Smooth muscle cell (in vitro differentiated cells): ENCODE data around the gene FZR1. TPM values are rescaled to one million over a fixed set of nuclear protein-coding genes. Genes with fewer than 3 reads are reported as not detected.

ENCODE experiments used
- DNase-seq: peaks from one replicate; lab custom pipeline; 2025; ENCODE audit not compliant: unreplicated experiment; lab: John Stamatoyannopoulos, UW
- H2AFZ ChIP-seq: fragments of 200-600 bp; sonication (generic); 2 replicates; pipeline ENCODE4 v1.6.0; 2016; ENCODE audit warnings: antibody characterized with exemption, low read depth, mild to moderate bottlenecking
- H3F3A ChIP-seq: fragments of 200-600 bp; sonication (generic); 2 replicates; pipeline ENCODE4 v1.6.0; 2017; ENCODE audit warnings: antibody characterized with exemption, low read depth
- H3K27ac ChIP-seq: fragments of 200-600 bp; sonication (generic); 2 replicates; pipeline ENCODE4 v1.5.1; 2016; ENCODE audit warnings: low read depth, mild to moderate bottlenecking
- H3K27me3 ChIP-seq: fragments of 200-600 bp; sonication (generic); 2 replicates; pipeline ENCODE4 v1.6.1; 2016; ENCODE audit warnings: low read depth, mild to moderate bottlenecking
- H3K36me3 ChIP-seq: fragments of 200-600 bp; sonication (generic); 2 replicates; pipeline ENCODE4 v1.5.1; 2016; ENCODE audit warnings: low read depth
- H3K4me1 ChIP-seq: fragments of 200-600 bp; sonication (generic); 2 replicates; pipeline ENCODE4 v1.5.1; 2016; ENCODE audit warnings: low read depth
- H3K4me2 ChIP-seq: fragments of 200-600 bp; sonication (generic); 2 replicates; pipeline ENCODE4 v1.6.0; 2016; ENCODE audit warnings: mild to moderate bottlenecking
- H3K4me3 ChIP-seq: fragments of 200-600 bp; sonication (generic); 2 replicates; pipeline ENCODE4 v1.5.1; 2016; ENCODE audit warnings: mild to moderate bottlenecking
- H3K79me2 ChIP-seq: fragments of 200-600 bp; sonication (generic); 2 replicates; pipeline ENCODE4 v1.6.0; 2016; ENCODE audit warnings: low read depth, mild to moderate bottlenecking
- H3K9ac ChIP-seq: fragments of 200-600 bp; sonication (generic); 2 replicates; pipeline ENCODE4 v1.6.0; 2016; ENCODE audit warnings: low read depth
- H3K9me3 ChIP-seq: fragments of 200-600 bp; sonication (generic); replicated peaks from 2 replicates; pipeline ENCODE4 v1.5.1; 2016; ENCODE audit warnings: low read depth
- H4K20me1 ChIP-seq: fragments of 200-600 bp; sonication (generic); 2 replicates; pipeline ENCODE4 v1.6.0; 2016; ENCODE audit warnings: low read depth
- CTCF ChIP-seq: fragments of 200-600 bp; sonication (generic); IDR thresholded peaks from 2 replicates; pipeline ENCODE4 v1.5.1; 2017; ENCODE audit warnings: borderline replicate concordance, mild to moderate bottlenecking, antibody characterized with exemption; ENCODE audit not compliant: insufficient read depth, poor library complexity, severe bottlenecking
- WGBS: methylation state at CpG from one replicate; pipeline ENCODE4 v1.1.7; 2016; ENCODE audit warnings: low lambda C conversion rate; 5-methylcytosine and 5-hydroxymethylcytosine counted together
- polyA plus RNA-seq: library from polyadenylated mRNA; unstranded; fragments of >200 nt; fragmentation: Nextera tagmentation; extraction: Ambion mirVana; gene quantifications from 2 replicates; pipeline ENCODE4 v1.2.1, GENCODE V29; 2016
- total RNA-seq: library from RNA; depleted of rRNA; stranded (reverse); fragments of >200 nt; gene quantifications from 2 replicates; pipeline ENCODE4 v1.2.3, GENCODE V29; 2014

FZR1 gene
- total and polyA plus RNA-seq, 2 experiments from 2014 or later = 16.3 to 49.7 TPM

- peaks cover 28% of the 10 kb centered on the region for H4K20me1 ChIP-seq
- peak within 1 kb of the TSS; percentile 97 for H2AFZ ChIP-seq
- no peaks in the 10 kb centered on the region for H3K27me3 ChIP-seq
- DNase-seq = no peak
- 2% methylated on average over 25 of the region's 30 CpGs for WGBS
- H3K9ac ChIP-seq = peak within 1 kb of the TSS; percentile 97
- H3K4me3 ChIP-seq = peak within 1 kb of the TSS; percentile 95
- peaks cover 13% of the 10 kb centered on the region for H3F3A ChIP-seq
- TF ChIP-seq CTCF = no peak
- H3K79me2 ChIP-seq = no peaks in the 10 kb centered on the region
- no peaks in the 10 kb centered on the region for H3K9me3 ChIP-seq
- H3K36me3 ChIP-seq = no peaks in the 10 kb centered on the region
- peak within 1 kb of the TSS; percentile 99 for H3K4me2 ChIP-seq
- peak within 1 kb of the TSS; percentile 72 for H3K27ac ChIP-seq
- H3K4me1 ChIP-seq = peaks cover 14% of the 10 kb centered on the region
Observed at GRCh38 chr19:3572855-3573161, 66.7 kb downstream of the FZR1 start, which contains the start of gene HMG20B. TSS of gene HMG20B (plus strand) at chr19:3572944. CDS start at chr19:3573310, 366 bp downstream.

GRCh38 chr19:3573162-3573857, 67.2 kb downstream of the FZR1 start:
- H2AFZ ChIP-seq = peak overlapping the region; percentile 54
- no peaks in the 10 kb centered on the region for H3K36me3 ChIP-seq
- peaks cover 15% of the 10 kb centered on the region for H3F3A ChIP-seq
- no peaks in the 10 kb centered on the region for H3K9me3 ChIP-seq
- TF ChIP-seq CTCF = no peak
- peak overlapping the region; percentile 95 for H3K4me3 ChIP-seq
- peak overlapping the region; percentile 99 for H3K4me2 ChIP-seq
- no peak for DNase-seq
- H3K4me1 ChIP-seq = peaks cover 14% of the 10 kb centered on the region
- 1% methylated on average over 48 of the region's 60 CpGs for WGBS
- peak overlapping the region; percentile 72 for H3K27ac ChIP-seq
- peak overlapping the region; percentile 97 for H3K9ac ChIP-seq
- H4K20me1 ChIP-seq = peaks cover 30% of the 10 kb centered on the region
- no peaks in the 10 kb centered on the region for H3K27me3 ChIP-seq
- H3K79me2 ChIP-seq = no peaks in the 10 kb centered on the region

GRCh38 chr19:3573858-3574637, 67.9 kb downstream of the FZR1 start:
- peak; percentile 76 for DNase-seq
- peaks cover 35% of the 10 kb centered on the region for H4K20me1 ChIP-seq
- no peaks in the 10 kb centered on the region for H3K79me2 ChIP-seq
- 41% methylated on average over 40 of the region's 55 CpGs for WGBS
- H3K4me1 ChIP-seq = peaks cover 14% of the 10 kb centered on the region
- H3K27me3 ChIP-seq = no peaks in the 10 kb centered on the region
- peak overlapping the region; percentile 99 for H3K4me2 ChIP-seq
- H3K36me3 ChIP-seq = no peaks in the 10 kb centered on the region
- H3K27ac ChIP-seq = no peak overlapping the region
- no peak for TF ChIP-seq CTCF
- H3K4me3 ChIP-seq = peak overlapping the region; percentile 95
- no peaks in the 10 kb centered on the region for H3K9me3 ChIP-seq
- H3F3A ChIP-seq = peaks cover 22% of the 10 kb centered on the region
- no peak overlapping the region for H3K9ac ChIP-seq
- no peak overlapping the region for H2AFZ ChIP-seq
